Mucosa of descending colon (tissue), 3 donors: ENCODE measurements around the gene OR13J1. TPM values are rescaled to one million over a fixed set of nuclear protein-coding genes. Genes with fewer than 3 reads are reported as not detected.

Experiments
- ATAC-seq: fragments of 200-7000 bp; cut with Tn5 transposase; one replicate; pipeline ENCODE4 v1.9.1; 2020; ENCODE audit warnings: mild to moderate bottlenecking, moderate library complexity
- DNase-seq, 3 donors: peaks; one replicate each; pipeline ENCODE4 v3.0.0-alpha.2; 2020
- H3K36me3 ChIP-seq: fragments of 200-600 bp; one replicate; pipeline ENCODE4 v1.8.0; 2021; ENCODE audit warnings: low read depth, mild to moderate bottlenecking
- H3K4me1 ChIP-seq: fragments of 200-600 bp; one replicate; pipeline ENCODE4 v1.8.0; 2021; ENCODE audit warnings: low read depth, mild to moderate bottlenecking
- H3K4me3 ChIP-seq: fragments of 200-600 bp; one replicate; pipeline ENCODE4 v1.8.0; 2021; ENCODE audit warnings: mild to moderate bottlenecking
- H3K9me3 ChIP-seq: fragments of 200-600 bp; one replicate; pipeline ENCODE4 v1.8.0; 2021; ENCODE audit warnings: mild to moderate bottlenecking
- CTCF ChIP-seq: fragments of 200-600 bp; IDR thresholded peaks from one replicate; pipeline ENCODE4 v1.8.0; 2022; ENCODE audit warnings: antibody characterized with exemption, mild to moderate bottlenecking
- intact Hi-C, 2 donors: fragments of 100-400 bp; cut with DNase I in 1 of 2; cut with micrococcal nuclease in 1 of 2; formaldehyde crosslinking; loops; one replicate each; pipeline versions ENCODE4 v1.11.0 to v1.11.1; 2022; cut with DNase I, micrococcal nuclease
- total RNA-seq, 3 donors: library from RNA; stranded (reverse); fragmentation: NEBNext Ultra II Directional in 2 of 3; extraction: Animal tissue kit (Norgen Biotek cat#: 25700) in 2 of 3; gene quantifications; one replicate each; pipeline versions ENCODE4 v1.2.1 to v1.2.4, GENCODE V29; 2021 to 2023
- donor health status: DM: no; HTN: no; CAD: no; lungs with moderate emphysema.
- donor health status: DM: no; HTN: no; CAD: no.
- donor health status: DM: no; HTN: yes; CAD: no.

Gene OR13J1
- total RNA-seq, 3 donors from 2014 or later, result not detected

- Histone ChIP-seq H3K4me3 (no peak overlapping the region), H3K9me3 (no peaks in the 10 kb centered on the region), H3K4me1 (no peaks in the 10 kb centered on the region), H3K36me3 (no peaks in the 10 kb centered on the region)
- ATAC-seq, result no peak
- no peak for TF ChIP-seq CTCF
- intact Hi-C loops, result no loop called here
- DNase-seq, result no peak
Measured at GRCh38 chr9:35858458-35858857, 11.7 kb downstream of the OR13J1 start.

GRCh38 chr9:35856882-35857281, 13.3 kb downstream of the OR13J1 start:
- no peak for ATAC-seq

GRCh38 chr9:35856206-35856605, 14.0 kb downstream of the OR13J1 start:
- Histone ChIP-seq H3K4me1 (no peaks in the 10 kb centered on the region), H3K36me3 (no peaks in the 10 kb centered on the region), H3K9me3 (no peaks in the 10 kb centered on the region), H3K4me3 (no peak overlapping the region)
- DNase-seq (no peak), ATAC-seq (no peak)
- intact Hi-C loops, result no loop called here
- no peak for TF ChIP-seq CTCF

More at GRCh38 chr9:35856882-35857281, 13.3 kb downstream of the OR13J1 start:
- DNase-seq, result no peak
- TF ChIP-seq CTCF, result no peak
- Histone ChIP-seq H3K4me1 (no peaks in the 10 kb centered on the region), H3K9me3 (no peaks in the 10 kb centered on the region), H3K36me3 (no peaks in the 10 kb centered on the region), H3K4me3 (no peak overlapping the region)
- intact Hi-C loops, result no loop called here

- intact Hi-C loops, result no loop called here
- DNase-seq, result no peak
- Histone ChIP-seq H3K4me3 (no peak overlapping the region), H3K9me3 (no peaks in the 10 kb centered on the region), H3K36me3 (no peaks in the 10 kb centered on the region), H3K4me1 (no peaks in the 10 kb centered on the region)
- ATAC-seq, result no peak
- TF ChIP-seq CTCF, result no peak
Measured at GRCh38 chr9:35854091-35854762, 16.0 kb downstream of the OR13J1 start.

- H3K4me1 ChIP-seq, result no peaks in the 10 kb centered on the region
- DNase-seq (no peak), ATAC-seq (no peak)
- no peaks in the 10 kb centered on the region for H3K36me3 ChIP-seq
- H3K9me3 ChIP-seq, result no peaks in the 10 kb centered on the region
- H3K4me3 ChIP-seq, result no peak overlapping the region
- intact Hi-C loops, result no loop called here
- TF ChIP-seq CTCF, result no peak
Measured at GRCh38 chr9:35852876-35853865, 17.0 kb downstream of the OR13J1 start.
